Subcutaneous abdominal adipose tissue (tissue), 5 donors: ENCODE results near the gene ZNF423.
A peak's percentile ranks its signal among the peaks of the same experiment; 100 is the strongest.

Experiments used
- H3K27ac ChIP-seq: one replicate; pipeline ENCODE4 v1.7.0; 2013; ENCODE audit warnings: low read depth, mild to moderate bottlenecking, inconsistent platforms, low read length, moderate library complexity
- H3K27me3 ChIP-seq, 5 donors: one replicate each; pipeline ENCODE4 v1.7.0; 2013; ENCODE audit warnings: low read length in 5 of 5, inconsistent platforms in 1 of 5; ENCODE audit not compliant: control insufficient read depth in 5 of 5, insufficient read depth in 4 of 5
- H3K36me3 ChIP-seq, 5 donors: one replicate each; pipeline ENCODE4 v1.7.0; 2013; ENCODE audit warnings: low read length in 5 of 5; ENCODE audit not compliant: control insufficient read depth in 5 of 5, insufficient read depth in 5 of 5
- H3K4me1 ChIP-seq, 5 donors: one replicate each; pipeline ENCODE4 v1.7.0; 2013; ENCODE audit warnings: low read length in 5 of 5, mild to moderate bottlenecking in 3 of 5, moderate library complexity in 1 of 5; ENCODE audit not compliant: control insufficient read depth in 5 of 5, insufficient read depth in 5 of 5
- H3K4me3 ChIP-seq, 5 donors: one replicate each; pipeline ENCODE4 v1.7.0; 2013; ENCODE audit warnings: low read length in 5 of 5, low read depth in 1 of 5
- H3K9ac ChIP-seq, 5 donors: one replicate each; pipeline ENCODE4 v1.7.0; 2013; ENCODE audit warnings: low read length in 5 of 5, mild to moderate bottlenecking in 4 of 5, moderate library complexity in 3 of 5
- H3K9me3 ChIP-seq, 5 donors: one replicate each; pipeline ENCODE4 v1.7.0; 2013; ENCODE audit warnings: low read length in 5 of 5; ENCODE audit not compliant: control insufficient read depth in 5 of 5
- donor health status: healthy.
- donor health status: healthy.
- donor health status: healthy.
- donor health status: healthy.
- donor health status: healthy.

The ZNF423 gene

DNA sequence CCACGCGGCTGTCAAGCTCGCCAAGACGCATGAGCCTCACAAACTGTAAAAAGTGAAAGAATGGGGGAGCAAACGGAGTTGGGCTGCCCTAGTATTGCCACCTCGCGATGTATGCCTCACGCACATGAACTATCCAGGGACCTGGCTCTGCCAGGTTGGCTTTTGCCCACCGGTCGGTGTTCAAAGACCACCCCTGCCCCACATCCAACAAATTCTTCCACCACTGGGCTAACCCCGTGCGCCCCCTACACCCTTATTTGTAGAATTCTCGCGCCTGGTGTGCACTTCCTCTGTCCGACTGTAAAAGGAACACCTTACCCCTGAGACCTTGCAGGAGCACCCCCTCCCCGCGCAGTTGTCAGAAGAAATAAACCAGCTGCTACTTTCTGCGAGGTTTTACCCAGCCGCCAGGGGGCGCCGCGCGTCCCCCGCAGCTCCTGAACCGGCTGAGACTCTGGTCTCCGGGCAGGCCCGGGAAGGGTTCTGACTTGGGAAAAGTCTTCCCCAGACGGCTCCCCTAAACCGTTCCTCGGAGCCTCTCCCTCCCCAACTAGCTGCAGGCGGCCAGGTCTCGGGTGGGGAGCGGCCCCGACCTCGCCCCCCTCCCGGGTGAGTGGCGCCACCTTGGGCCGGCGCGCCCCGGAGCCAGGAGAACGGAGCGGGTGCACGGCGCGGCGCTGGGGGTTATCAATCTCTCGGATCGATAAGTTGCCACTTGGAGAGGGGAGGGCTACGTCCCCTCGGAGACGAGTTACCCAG, 1.7 kb upstream of the ZNF423 start:
- H3K27ac ChIP-seq = peak overlapping the region; percentile 50
- H3K4me3 ChIP-seq = peak overlapping the region; percentile 66 to 86 (median 73)
- no peaks in the 10 kb centered on the region for H3K9me3 ChIP-seq
- H3K4me1 ChIP-seq = peaks cover 2 to 48% (median 41%) of the 10 kb centered on the region in 5 donors
- H3K27me3 ChIP-seq = no peaks in the 10 kb centered on the region
- H3K9ac ChIP-seq = peak overlapping the region in 4 of 5 donors; percentile 28 to 59 (median 41)
- H3K36me3 ChIP-seq = no peaks in the 10 kb centered on the region

DNA sequence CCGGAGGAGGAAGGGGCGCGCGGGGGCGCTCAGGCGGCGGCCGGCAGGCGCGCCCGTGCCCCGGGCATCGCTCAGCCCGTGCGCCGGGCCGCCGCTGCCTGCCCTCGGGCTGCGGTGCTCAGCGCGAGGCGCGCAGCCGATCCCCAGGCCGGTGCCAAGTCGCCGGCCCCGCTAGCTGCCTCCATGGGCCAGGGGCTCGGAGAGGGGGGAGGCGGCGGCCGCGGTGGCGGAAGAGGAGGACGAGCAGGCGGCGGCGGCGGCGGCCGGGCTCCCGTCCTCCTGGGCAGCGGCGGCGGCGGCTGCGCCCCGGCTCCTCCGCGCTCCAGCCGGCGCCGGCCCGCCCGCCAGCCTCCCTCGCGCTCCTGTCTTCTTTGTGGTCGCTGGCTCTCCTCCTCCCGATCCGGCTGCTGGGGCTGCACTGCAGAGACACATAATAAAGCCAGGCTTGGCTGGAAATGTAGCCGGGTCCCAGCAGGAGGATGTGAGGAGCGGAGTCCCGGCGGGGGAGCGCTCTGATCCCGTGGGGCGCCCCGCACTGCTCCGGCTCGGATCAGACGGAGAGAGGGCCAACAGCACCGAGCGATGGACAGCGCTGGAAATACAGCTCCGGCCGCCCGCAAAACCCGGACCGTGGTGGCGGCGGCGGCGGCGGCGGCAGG, 889 bp upstream of the ZNF423 start:
- Histone ChIP-seq H3K9ac (no peak overlapping the region), H3K4me1 (peaks cover 2 to 55% (median 46%) of the 10 kb centered on the region in 5 donors), H3K36me3 (no peaks in the 10 kb centered on the region), H3K4me3 (peak overlapping the region in 4 of 5 donors; percentile 54 to 73 (median 62)), H3K27ac (peak overlapping the region; percentile 50), H3K9me3 (no peaks in the 10 kb centered on the region), H3K27me3 (no peaks in the 10 kb centered on the region)

DNA sequence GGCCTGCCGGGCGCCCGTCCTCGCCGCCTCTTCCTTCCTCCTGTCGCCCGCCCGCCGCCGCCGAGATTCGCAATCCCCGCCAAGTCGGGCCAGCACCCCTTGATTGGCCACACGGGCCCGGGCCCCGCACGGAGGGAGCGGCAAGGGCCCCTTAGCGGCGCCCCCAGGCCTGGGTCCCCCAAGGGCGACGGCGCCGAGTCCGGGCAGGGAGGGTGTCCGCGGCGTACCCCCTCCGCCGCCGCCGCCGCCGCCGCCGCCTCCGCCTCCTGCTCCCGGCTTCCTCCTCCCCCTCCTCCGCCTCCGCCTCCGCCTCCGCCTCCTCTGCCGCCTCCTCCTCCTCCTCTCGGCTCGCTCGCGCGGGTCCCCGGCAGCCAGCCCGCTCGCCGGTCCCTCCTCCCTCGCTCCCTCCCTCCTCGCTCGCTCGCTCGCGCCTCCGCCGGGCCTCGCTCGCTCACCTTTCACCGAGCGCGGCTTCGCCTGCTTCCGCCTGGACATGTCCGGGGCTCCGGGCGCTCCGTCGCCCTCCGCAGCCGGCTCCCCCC, 561 bp downstream of the ZNF423 start:
- Histone ChIP-seq H3K27ac (peak overlapping the region; percentile 67), H3K27me3 (no peaks in the 10 kb centered on the region), H3K36me3 (no peaks in the 10 kb centered on the region), H3K4me1 (peaks cover 3 to 68% (median 58%) of the 10 kb centered on the region in 5 donors), H3K9ac (peak overlapping the region in 2 of 5 donors; percentile 51 to 68), H3K4me3 (peak overlapping the region in 4 of 5 donors; percentile 59 to 73 (median 67)), H3K9me3 (no peaks in the 10 kb centered on the region)

DNA sequence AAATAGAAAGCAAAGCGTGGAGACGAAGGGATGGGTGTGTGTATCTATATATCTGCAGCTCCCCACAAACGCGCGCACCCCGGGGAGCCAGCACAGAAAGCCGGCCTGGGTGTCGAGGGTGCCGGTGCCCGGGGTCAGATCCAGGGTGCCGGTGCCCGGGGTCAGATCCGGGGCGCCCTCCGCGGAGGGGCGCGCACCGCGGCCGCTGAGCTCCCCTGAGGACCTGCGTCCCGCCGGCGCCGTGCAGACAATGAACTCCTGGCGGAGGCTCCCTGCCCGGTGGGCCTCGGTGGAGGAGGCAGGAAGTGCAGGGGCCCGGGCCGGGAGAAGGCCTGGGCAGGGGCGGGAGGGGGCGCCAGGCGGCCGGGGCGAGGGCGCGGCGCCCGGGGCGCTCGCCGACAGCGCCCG, 1.1 kb downstream of the ZNF423 start:
- peak overlapping the region in 4 of 5 donors; percentile 59 to 73 (median 67) for H3K4me3 ChIP-seq
- peak overlapping the region; percentile 86 for H3K27ac ChIP-seq
- no peaks in the 10 kb centered on the region for H3K36me3 ChIP-seq
- H3K4me1 ChIP-seq = peaks cover 6 to 72% (median 61%) of the 10 kb centered on the region in 5 donors
- H3K9me3 ChIP-seq = no peaks in the 10 kb centered on the region
- peak overlapping the region in 4 of 5 donors; percentile 60 to 74 (median 69) for H3K9ac ChIP-seq
- H3K27me3 ChIP-seq = no peaks in the 10 kb centered on the region

DNA sequence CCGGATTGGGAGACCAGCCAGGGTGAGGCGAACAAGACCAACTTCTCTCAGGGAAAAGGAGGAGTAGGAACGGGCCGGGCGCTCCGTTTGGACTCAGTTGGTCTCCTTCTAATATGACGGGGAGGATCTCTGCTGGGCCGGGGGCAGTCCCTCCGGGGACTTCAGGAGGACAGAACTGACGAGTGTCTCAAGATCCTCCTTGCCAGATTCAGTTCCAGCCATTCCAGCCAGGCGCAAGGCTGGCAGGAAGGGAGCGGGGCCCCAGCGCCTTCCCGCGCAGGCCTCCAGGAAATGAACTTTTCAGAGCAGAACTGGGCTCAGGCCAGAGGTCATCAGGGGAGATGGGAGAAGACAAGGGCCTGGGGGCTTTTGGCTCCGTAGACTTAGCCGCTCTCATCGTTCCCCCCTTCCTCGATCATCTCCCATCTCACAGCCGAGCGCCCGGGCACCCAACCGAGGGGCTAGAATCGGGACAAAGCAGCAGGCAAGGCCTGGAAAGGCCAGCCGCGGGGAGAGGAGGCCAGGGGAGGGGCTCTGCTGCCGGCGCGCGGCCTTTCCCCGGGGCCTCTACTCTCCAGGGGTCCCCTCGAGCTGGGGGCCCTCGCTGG, 1.6 kb downstream of the ZNF423 start:
- peak overlapping the region; percentile 56 to 83 (median 68) for H3K9ac ChIP-seq
- peaks cover 4 to 68% (median 57%) of the 10 kb centered on the region in 5 donors for H3K4me1 ChIP-seq
- H3K4me3 ChIP-seq = peak overlapping the region; percentile 48 to 73 (median 66)
- no peaks in the 10 kb centered on the region for H3K27me3 ChIP-seq
- peak overlapping the region; percentile 86 for H3K27ac ChIP-seq
- H3K9me3 ChIP-seq = no peaks in the 10 kb centered on the region
- no peaks in the 10 kb centered on the region for H3K36me3 ChIP-seq

DNA sequence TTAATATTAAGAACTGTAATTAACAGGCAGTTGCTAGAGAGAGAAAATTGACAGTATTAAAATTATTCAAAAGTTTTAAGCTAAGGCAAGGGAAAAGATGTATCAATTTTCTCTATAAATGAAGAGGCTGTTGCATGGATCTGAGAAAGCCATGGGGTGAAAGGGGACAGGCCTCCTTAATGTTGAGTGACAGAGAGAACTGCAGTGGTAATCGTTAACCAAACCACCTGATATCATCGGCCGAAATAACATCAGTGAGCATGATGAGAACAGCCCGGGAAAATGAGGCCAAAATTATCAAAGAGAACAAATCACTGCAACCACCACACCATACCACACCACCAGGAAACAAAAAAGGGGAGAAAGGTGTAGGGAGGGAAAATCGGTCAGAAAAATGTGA, 3.6 kb downstream of the ZNF423 start:
- Histone ChIP-seq H3K9me3 (no peaks in the 10 kb centered on the region), H3K27me3 (no peaks in the 10 kb centered on the region), H3K4me3 (no peak overlapping the region), H3K4me1 (peaks cover 4 to 51% (median 46%) of the 10 kb centered on the region in 5 donors), H3K27ac (no peak overlapping the region), H3K9ac (no peak overlapping the region), H3K36me3 (peaks cover 0 to 3% (median 0%) of the 10 kb centered on the region in 5 donors)

DNA sequence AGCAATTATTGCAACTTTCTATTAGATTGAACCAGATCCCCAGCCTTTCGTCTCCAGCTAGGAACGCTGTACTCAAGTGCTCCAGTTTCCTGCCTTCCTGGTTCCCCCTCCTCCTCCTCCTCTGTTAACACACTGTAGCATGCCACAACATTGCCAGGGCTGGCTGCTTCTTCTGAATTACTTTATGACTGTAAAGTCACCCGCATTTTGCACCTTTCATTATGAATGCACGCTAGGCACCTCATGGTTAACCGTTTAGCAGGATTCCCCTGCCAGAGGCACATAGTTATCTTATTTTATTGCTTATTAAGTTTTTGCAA, 4.5 kb downstream of the ZNF423 start:
- H3K4me3 ChIP-seq = peak overlapping the region in 1 of 5 donors; percentile 20
- peaks cover 0 to 6% (median 0%) of the 10 kb centered on the region in 5 donors for H3K36me3 ChIP-seq
- no peak overlapping the region for H3K9ac ChIP-seq
- no peak overlapping the region for H3K27ac ChIP-seq
- no peaks in the 10 kb centered on the region for H3K9me3 ChIP-seq
- no peaks in the 10 kb centered on the region for H3K27me3 ChIP-seq
- H3K4me1 ChIP-seq = peaks cover 4 to 52% (median 47%) of the 10 kb centered on the region in 5 donors

DNA sequence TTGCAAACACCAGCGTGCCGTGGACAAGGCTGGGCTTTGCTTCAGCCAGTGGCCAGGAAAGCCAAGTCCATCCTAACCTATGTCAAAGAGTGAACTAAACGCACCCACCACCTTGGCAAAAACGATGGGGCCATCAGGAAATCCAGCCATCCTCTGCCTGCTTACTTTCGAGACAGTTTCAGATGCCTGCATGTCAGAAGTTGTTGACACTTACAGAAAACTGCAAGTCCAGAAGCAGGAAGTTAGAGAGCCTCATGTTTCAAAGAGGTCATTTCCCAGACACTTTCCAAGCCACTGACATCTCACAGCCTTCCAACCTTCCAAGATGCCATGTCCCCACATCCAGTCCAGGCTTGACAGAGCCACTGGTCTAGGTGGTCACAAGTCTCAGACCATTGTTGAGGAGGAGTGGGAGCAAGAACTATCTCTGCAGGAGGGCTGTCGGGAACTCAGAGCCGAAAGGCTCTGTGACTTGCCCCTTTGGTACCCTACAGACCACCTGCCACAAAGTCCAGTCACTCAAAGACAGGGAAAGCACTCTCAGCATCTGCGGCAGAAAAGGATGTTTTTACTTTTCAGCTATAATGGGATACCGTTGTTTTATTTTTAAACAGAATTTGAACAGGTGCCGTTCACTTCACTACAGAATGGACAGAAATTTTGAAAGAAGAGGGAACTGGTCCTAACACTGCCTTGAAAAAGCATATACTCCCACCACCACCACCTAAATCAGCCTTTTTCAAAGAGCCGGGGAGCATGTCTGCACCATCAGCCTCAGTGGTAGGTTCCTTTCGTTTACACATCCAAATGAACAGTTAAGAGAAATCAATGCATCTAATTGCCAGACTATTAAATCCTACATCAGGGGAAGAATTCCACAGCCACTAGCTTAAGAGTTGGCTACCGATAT, 5.1 kb downstream of the ZNF423 start:
- Histone ChIP-seq H3K4me1 (peaks cover 4 to 50% (median 47%) of the 10 kb centered on the region in 5 donors), H3K4me3 (peak overlapping the region in 2 of 5 donors; percentile 3 to 20), H3K9me3 (no peaks in the 10 kb centered on the region), H3K9ac (peak overlapping the region in 1 of 5 donors; percentile 10), H3K36me3 (peaks cover 0 to 6% (median 0%) of the 10 kb centered on the region in 5 donors), H3K27ac (no peak overlapping the region), H3K27me3 (no peaks in the 10 kb centered on the region)

DNA sequence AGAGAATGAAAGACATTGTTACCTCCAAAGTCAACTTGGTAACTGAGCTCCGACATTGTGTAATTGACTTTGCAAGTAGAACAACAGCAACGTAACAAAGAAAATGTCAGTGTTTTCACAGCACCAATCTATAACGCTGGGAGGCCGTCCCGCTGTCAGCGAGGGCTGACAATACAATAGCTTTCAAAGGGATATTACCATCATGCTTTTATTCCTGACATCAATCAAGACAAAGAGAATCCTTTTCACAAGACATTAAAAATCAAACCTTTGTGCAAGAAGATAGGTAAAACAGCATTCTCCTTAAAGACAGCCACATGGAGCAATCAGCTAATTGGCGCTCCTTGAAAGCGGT, 6.2 kb downstream of the ZNF423 start:
- H3K9me3 ChIP-seq = no peaks in the 10 kb centered on the region
- no peaks in the 10 kb centered on the region for H3K27me3 ChIP-seq
- H3K36me3 ChIP-seq = peaks cover 0 to 6% (median 0%) of the 10 kb centered on the region in 5 donors
- H3K9ac ChIP-seq = no peak overlapping the region
- H3K4me1 ChIP-seq = peaks cover 4 to 50% (median 47%) of the 10 kb centered on the region in 5 donors
- H3K4me3 ChIP-seq = no peak overlapping the region
- no peak overlapping the region for H3K27ac ChIP-seq
